Hepatocyte (in vitro differentiated cells): ENCODE results near the gene ACOX2.

Experiments used
- CTCF ChIP-seq: fragments of 200-600 bp; sonication (generic); IDR thresholded peaks from 2 replicates; pipeline ENCODE4 v1.5.1; 2016; ENCODE audit warnings: antibody characterized with exemption, mild to moderate bottlenecking; ENCODE audit not compliant: poor library complexity
- EZH2 ChIP-seq: fragments of 200-600 bp; sonication (generic); IDR thresholded peaks from 2 replicates; pipeline ENCODE4 v1.6.1; 2016; ENCODE audit warnings: antibody characterized with exemption, mild to moderate bottlenecking, borderline replicate concordance
- EZH2phosphoT487 ChIP-seq: fragments of 200-600 bp; sonication (generic); IDR thresholded peaks from one replicate; pipeline ENCODE4 v1.6.1; 2018; ENCODE audit warnings: antibody characterized with exemption, mild to moderate bottlenecking, low read depth, moderate library complexity; ENCODE audit not compliant: unreplicated experiment, severe bottlenecking

GRCh38 chr3:58553003-58553402, 16.0 kb upstream of the ACOX2 start:
- no peak for TF ChIP-seq CTCF
- no peak for TF ChIP-seq EZH2
- TF ChIP-seq EZH2phosphoT487: no peak
